ENCODE data around the gene MTHFD1L.
"Not testable (repeated sequence)": the region's sequence is repeated elsewhere in the genome, so short reads cannot be mapped to it uniquely, and the experiment has no call there.

The MTHFD1L gene

GRCh38 chr6:151093706-151094105 is 228.2 kb downstream of the MTHFD1L start:
- DNase-seq (ENCODE audit: low read depth, low spot score), result peak; percentile 31

GRCh38 chr6:151095538-151096254 is 230.2 kb downstream of the MTHFD1L start:
- no peak for DNase-seq (ENCODE audit: low read depth, low spot score)

- DNase-seq (ENCODE audit: low read depth, low spot score), result no peak
Measured at GRCh38 chr6:151096255-151096612, 230.7 kb downstream of the MTHFD1L start.

GRCh38 chr6:151096691-151097606 is 231.4 kb downstream of the MTHFD1L start:
- no peak for DNase-seq (ENCODE audit: low read depth, low spot score)

- DNase-seq (ENCODE audit: low read depth, low spot score), result no peak
Measured at GRCh38 chr6:151098166-151098565, 232.7 kb downstream of the MTHFD1L start.

- no peak for DNase-seq (ENCODE audit: low read depth, low spot score)
Measured at GRCh38 chr6:151100326-151100725, 234.8 kb downstream of the MTHFD1L start.

GRCh38 chr6:151101161-151101815 is 235.8 kb downstream of the MTHFD1L start:
- DNase-seq (ENCODE audit: low read depth, low spot score), result no peak

- no peak for DNase-seq (ENCODE audit: low read depth, low spot score)
Measured at GRCh38 chr6:151101816-151102694, 236.6 kb downstream of the MTHFD1L start.

- DNase-seq (ENCODE audit: low read depth, low spot score), result no peak
Measured at GRCh38 chr6:151103266-151103665, 237.8 kb downstream of the MTHFD1L start.

GRCh38 chr6:151107897-151108427 is 242.5 kb downstream of the MTHFD1L start:
- no peak for DNase-seq (ENCODE audit: low read depth, low spot score)

GRCh38 chr6:151108548-151108947 is 243.0 kb downstream of the MTHFD1L start:
- no peak for DNase-seq (ENCODE audit: low read depth, low spot score)

- no peak for DNase-seq (ENCODE audit: low read depth, low spot score)
Measured at GRCh38 chr6:151109361-151109760, 243.9 kb downstream of the MTHFD1L start.

- DNase-seq (ENCODE audit: low read depth, low spot score), result no peak
Measured at GRCh38 chr6:151109869-151110575, 244.5 kb downstream of the MTHFD1L start.

- DNase-seq (ENCODE audit: low read depth, low spot score), result no peak
Measured at GRCh38 chr6:151110576-151110905, 245.0 kb downstream of the MTHFD1L start.

GRCh38 chr6:151111670-151112069 is 246.2 kb downstream of the MTHFD1L start:
- no peak for DNase-seq (ENCODE audit: low read depth, low spot score)

- DNase-seq (ENCODE audit: low read depth, low spot score), result no peak
Measured at GRCh38 chr6:151112130-151112529, 246.6 kb downstream of the MTHFD1L start.

- not testable (repeated sequence) for DNase-seq (ENCODE audit: low read depth, low spot score)
Measured at GRCh38 chr6:151112884-151113283, 247.4 kb downstream of the MTHFD1L start.

GRCh38 chr6:151113641-151114040 is 248.1 kb downstream of the MTHFD1L start:
- no peak for DNase-seq (ENCODE audit: low read depth, low spot score)

GRCh38 chr6:151118461-151119123 is 253.1 kb downstream of the MTHFD1L start:
- DNase-seq (ENCODE audit: low read depth, low spot score), result no peak

All from ELF-1 (cell line).